Medulla oblongata (tissue), 1 donor: ENCODE measurements around the gene CD37.
"Not testable (repeated sequence)": the region's sequence is repeated elsewhere in the genome, so short reads cannot be mapped to it uniquely, and the experiment has no call there.

Experiments used
- DNase-seq: peaks from one replicate; pipeline ENCODE4 v3.0.0-alpha.2; 2015; ENCODE audit errors: extremely low spot score

Gene CD37

DNA sequence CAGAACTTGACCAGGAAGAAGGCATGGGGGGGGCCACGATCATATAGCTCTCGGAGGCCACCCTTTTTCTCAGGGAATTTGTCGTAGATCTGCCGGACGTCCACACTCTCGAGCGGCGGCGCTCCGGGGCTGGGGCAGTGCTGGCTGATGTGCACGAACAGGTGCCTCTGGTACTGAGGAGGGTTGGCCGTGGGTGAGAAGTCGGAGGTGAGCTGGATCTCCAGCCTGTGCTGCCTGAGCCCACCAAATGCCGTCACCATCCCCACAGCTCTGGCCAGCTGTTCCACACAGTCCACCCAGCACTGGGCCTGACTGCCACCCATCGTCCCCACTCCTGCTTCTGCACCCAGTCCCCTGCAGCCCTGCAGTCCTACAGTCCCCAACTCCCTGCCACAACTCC, 12.0 kb downstream of the CD37 start:
- DNase-seq = no peak

GRCh38 chr19:49347835-49348234, 12.6 kb downstream of the CD37 start:
- DNase-seq = peak; percentile 14

DNA sequence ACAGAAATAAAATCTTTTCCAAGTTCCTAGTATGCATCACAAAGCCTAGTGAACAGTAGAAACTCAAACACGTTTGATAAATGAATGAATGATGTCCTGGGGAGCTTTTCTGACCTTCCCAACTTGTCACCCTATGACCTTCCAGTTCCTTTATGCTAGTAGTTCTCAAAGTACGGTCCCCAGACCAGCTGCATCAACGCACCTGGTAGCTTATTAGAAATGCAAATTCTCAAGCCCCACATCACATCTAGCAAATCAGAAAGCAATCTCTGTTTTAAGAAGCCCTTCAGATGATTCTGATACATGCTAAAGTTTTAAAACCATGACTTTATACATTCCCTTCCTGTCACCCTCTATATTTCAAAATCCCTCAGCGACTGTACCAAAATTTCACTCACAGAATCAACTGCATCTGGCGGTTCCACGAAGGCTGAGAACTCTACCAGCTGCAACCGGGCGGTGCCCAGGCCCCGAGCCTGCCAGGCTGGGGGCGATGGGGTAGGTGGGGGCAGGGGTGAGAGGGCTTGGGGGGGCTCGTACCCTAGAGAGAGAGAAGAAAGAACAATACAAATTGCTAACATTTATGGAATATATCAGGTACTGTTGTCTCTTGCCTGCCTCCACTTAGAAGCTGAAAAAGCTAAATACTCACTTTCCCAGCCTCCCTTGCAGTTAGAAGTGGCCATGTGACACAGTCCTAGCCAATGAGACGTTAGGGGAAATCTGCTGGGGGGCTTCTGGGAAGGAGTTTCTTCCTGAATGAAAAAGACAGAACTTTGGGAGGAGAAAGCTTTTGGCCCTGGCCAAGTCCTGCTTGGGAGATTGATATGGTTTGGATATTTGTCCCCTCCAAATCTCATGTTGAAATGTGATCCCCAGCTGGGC, 13.3 kb downstream of the CD37 start:
- DNase-seq = no peak

DNA sequence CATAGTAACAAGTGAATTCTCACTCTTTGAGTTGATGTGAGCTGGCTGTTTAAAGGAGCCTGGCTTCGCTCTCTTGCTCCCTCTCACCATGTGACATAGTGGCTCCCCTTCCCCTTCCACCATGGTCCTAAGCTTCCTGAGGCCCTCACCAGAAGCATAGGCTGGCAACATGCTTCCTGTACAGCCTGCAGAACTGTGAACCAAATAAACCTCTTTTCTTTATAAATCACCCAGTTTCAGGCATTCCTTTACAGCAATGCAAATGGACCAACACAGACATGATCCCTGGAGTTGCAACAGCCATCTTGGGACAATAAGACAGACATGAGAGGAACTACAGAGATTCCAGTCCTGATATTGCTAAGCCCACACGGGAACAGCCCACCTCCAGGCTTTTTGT, 14.4 kb downstream of the CD37 start:
- no peak for DNase-seq

DNA sequence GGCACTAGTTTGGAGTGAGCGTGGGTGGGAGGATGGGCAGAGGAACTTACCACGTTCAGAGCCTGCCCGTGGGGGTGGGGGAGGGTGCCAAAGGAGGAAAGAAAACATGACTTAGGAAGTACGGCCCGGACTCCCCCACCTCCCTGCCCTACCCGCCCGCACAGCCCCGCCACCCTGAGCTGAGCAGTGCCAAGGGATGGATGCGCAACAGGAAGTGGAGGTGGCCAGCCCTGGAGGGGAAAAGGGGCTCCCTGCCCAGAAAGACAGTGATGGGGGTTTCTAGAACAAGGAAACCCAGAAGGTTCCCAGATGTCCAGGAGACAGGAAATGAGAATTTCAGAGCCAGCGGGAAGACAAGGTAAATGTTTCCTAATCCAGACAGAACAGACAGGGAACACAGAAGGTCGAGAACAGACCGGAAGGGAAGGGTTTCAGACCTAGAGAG, 20.7 kb downstream of the CD37 start:
- DNase-seq = no peak

- DNase-seq = no peak
Observed at GRCh38 chr19:49356382-49356781, 21.2 kb downstream of the CD37 start.

- DNase-seq = no peak
Observed at GRCh38 chr19:49357186-49357585, 22.0 kb downstream of the CD37 start.

GRCh38 chr19:49359851-49360820, 24.9 kb downstream of the CD37 start:
- no peak for DNase-seq

GRCh38 chr19:49361438-49362047, 26.3 kb downstream of the CD37 start:
- DNase-seq = peak; percentile 42

DNA sequence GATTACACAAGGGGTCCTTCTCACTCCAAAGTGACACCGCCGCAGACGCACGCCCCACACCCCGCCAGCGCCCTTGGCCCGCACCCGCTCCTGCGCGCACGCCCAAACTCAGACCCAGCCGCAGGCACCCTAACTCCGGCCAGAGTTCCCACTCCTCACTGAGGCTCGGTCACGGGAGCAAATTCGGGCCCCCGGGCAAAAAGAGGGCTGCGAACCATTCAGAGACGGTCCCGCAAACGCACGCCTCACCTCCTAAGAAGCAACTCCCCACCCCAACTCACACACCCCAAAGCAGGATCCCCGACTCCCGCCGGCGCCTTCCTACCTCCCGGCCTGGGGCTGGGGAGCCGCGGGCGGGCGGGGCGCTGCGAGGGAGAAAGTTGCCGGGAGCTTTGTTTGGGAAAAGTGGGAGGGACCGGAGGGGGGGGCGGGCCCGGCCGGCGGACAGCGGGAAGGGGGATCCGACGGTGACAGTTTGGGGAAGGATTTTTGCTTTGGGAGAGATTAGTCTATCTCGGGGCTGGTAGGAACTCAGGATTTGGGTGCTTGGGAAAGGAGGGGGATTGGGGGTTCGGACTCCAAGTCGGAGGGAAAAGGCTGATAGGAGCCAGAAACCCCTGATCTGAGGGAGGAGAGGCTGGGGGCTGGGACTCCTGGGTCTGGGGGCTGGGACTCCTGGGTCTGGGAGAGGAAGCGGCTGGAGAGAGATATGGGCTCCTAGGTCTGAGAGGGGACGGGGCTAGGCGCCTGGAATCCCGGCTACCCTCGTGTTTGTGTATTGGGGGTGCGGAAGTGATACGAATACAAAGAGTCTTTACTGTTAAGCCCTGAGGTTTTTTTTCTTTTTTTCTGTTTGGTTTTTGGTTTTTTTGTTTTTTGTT, 27.1 kb downstream of the CD37 start, which contains the start of gene TEAD2:
Gene TEAD2, minus strand, starts transcription at position 369 of the 881 bp plus-strand sequence. CDS start 2,341 bp downstream, outside the sequence.
- DNase-seq = peak; percentile 10

- peak; percentile 10 for DNase-seq
Observed at GRCh38 chr19:49362929-49363267, 27.7 kb downstream of the CD37 start.

DNA sequence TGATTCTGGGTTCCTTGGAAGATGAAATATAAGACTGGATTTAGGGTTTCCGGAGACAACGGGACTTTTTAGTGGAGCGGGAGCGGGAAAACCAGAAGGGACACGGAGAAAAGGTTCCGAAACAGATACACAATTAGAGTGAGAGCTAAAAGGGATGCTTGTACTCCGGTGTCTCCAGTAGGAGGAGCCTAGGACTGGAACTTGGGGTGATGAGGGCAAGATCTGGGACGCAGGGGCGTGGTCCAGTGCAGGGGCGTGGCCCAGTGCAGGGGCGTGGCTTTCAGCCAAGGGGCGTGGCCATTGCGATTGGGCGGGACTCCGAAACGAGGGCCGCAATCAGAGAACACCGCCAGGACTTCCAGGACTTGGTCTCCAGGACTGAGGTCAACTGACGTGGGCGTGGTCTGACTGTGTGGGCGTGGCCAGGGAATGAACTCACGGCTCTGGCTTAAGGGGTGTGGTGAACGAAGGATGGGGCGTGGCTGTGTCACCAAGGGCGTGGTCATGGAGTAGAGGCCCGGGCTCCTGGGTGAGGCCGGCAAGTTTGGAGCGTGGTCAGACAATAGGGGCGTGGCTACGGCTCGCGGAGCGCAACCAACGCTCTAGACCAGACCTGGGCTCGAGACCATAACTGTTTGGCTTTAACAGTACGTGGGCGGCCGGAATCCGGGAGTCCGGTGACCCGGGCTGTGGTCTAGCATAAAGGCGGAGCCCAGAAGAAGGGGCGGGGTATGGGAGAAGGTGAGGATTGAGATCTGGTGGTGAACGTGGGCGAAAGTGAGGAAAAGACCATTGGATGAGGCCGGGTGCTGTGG, 28.3 kb downstream of the CD37 start, which contains the start of gene DKKL1:
Gene DKKL1, plus strand, starts transcription at position 610 of the 815 bp plus-strand sequence. Its CDS starts 122 bp downstream, at position 732.
- peak; percentile 73 for DNase-seq

GRCh38 chr19:49364083-49364737, 29.0 kb downstream of the CD37 start:
- no peak for DNase-seq

GRCh38 chr19:49366110-49366509, 30.9 kb downstream of the CD37 start:
- no peak for DNase-seq

DNA sequence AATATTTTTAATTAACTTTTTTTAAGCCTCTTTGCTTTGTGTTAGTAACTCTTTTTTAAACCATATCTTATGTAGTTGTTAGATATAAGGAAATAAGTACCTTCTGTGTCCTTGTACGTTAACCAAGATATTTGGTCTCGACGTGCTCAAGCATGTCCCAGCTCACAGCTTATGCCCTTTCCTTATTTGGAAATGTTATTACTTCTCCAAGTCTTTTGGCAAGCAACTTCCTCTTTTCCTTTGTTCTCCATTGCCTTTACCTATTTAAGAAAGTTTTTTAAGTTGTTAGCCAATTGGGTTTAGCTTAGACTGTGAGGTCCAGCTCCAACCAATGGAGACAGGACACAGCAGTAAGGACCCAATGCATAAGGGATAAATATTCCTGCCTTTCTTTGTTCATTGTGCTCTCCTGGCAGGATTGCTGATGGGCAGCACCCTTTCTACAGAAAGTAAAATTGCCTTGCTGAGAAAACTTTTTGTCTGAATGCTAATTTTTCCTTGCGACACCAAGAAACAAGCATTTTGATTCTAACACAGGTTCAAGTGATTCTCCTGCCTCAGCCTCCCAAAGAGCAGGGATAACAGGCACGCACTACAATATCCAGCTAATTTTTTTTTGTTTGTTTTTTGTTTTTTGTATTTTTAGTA, 33.6 kb downstream of the CD37 start:
- DNase-seq = no peak

- no peak for DNase-seq
Observed at GRCh38 chr19:49371184-49371583, 36.0 kb downstream of the CD37 start.

GRCh38 chr19:49373174-49373573, 38.0 kb downstream of the CD37 start:
- not testable (repeated sequence) for DNase-seq

DNA sequence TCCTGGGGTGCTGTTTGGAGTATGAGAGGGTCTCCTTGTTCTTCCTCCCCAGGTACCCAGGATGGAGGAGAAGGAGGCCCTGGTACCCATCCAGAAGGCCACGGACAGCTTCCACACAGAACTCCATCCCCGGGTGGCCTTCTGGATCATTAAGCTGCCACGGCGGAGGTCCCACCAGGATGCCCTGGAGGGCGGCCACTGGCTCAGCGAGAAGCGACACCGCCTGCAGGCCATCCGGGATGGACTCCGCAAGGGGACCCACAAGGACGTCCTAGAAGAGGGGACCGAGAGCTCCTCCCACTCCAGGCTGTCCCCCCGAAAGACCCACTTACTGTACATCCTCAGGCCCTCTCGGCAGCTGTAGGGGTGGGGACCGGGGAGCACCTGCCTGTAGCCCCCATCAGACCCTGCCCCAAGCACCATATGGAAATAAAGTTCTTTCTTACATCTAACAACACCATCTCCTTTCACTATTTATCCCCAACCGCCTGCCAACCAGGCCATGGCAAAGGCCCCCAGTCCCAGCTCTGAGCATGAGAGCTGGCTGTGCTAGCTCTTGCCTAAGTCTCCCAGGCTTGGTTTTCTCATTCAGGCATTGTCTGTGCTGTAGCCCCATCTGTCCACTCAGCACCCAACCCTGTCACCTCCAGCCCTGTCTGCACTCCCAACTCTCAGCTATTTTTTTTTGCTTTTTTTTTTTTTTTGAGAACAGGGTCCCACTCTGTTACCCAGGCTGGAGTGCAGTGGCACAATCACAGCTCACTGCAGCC, 39.6 kb downstream of the CD37 start:
- no peak for DNase-seq
